NCI-H187 (cell line): ENCODE data around the gene TRAF7.
A peak's percentile ranks its signal among the peaks of the same experiment; 100 is the strongest.

Experiments used
- DNase-seq, 2 experiments: peaks; one replicate each; lab custom pipeline; 2025; lab: John Stamatoyannopoulos, UW

TRAF7 gene

GRCh38 chr16:2216330-2216729, 60.7 kb downstream of the TRAF7 start:
- no peak for DNase-seq

- peak; percentile 100 for DNase-seq
Measured at GRCh38 chr16:2223221-2223941, 67.8 kb downstream of the TRAF7 start, which contains the start of gene E4F1. TSS of gene E4F1 (plus strand) at chr16:2223591. CDS start at chr16:2223614, 23 bp downstream.

- peak; percentile 35 to 45 for DNase-seq
Measured at GRCh38 chr16:2223942-2224486, 68.4 kb downstream of the TRAF7 start.

- no peak for DNase-seq
Measured at GRCh38 chr16:2226245-2226793, 70.7 kb downstream of the TRAF7 start.

- no peak for DNase-seq
Measured at GRCh38 chr16:2226918-2227317, 71.3 kb downstream of the TRAF7 start.
